IMR-90 (cell line): ENCODE results near the gene SPDEF. TPM values are rescaled to one million over a fixed set of nuclear protein-coding genes. Genes with fewer than 3 reads are reported as not detected.

Experiments used
- ATAC-seq: fragments of 200-7000 bp; cut with Tn5 transposase; 2 replicates; pipeline ENCODE4 v1.9.1; 2020; ENCODE audit warnings: low read depth, mild to moderate bottlenecking, moderate library complexity
- BruUV-seq: library from RNA; stranded (reverse); fragments of 400-500 nt; replicated peaks from 2 replicates; lab custom pipeline; 2021; lab: Mats Ljungman, UMichigan
- CTCF ChIA-PET: fragments of 300-600 bp; formaldehyde crosslinking; extraction: SDS; loops from one replicate; lab custom pipeline; 2021; ENCODE audit warnings: antibody characterized with exemption; lab: Yijun Ruan, JAX
- POLR2A ChIA-PET: fragments of 300-600 bp; sonication (Branson Sonifier 250); formaldehyde crosslinking; loops from one replicate; lab custom pipeline; 2022; ENCODE audit warnings: antibody characterized with exemption; ENCODE audit not compliant: unreplicated experiment; lab: Charles Lee
- DNase-seq: peaks from one replicate; pipeline ENCODE4 v3.0.0; 2013
- H2AFZ ChIP-seq: replicated peaks from 2 replicates; pipeline ENCODE3; 2013; ENCODE audit warnings: low read length, mild to moderate bottlenecking; ENCODE audit not compliant: poor library complexity
- H2AK5ac ChIP-seq: 2 replicates; pipeline ENCODE4 v1.6.1; 2013; ENCODE audit warnings: low read depth, low read length, inconsistent platforms
- H2AK9ac ChIP-seq: replicated peaks from 2 replicates; pipeline ENCODE3; 2013; ENCODE audit warnings: mild to moderate bottlenecking, low read depth, low read length, moderate library complexity; ENCODE audit not compliant: poor library complexity
- H2BK120ac ChIP-seq: 2 replicates; pipeline ENCODE4 v1.6.1; 2013; ENCODE audit warnings: low read depth, low read length, inconsistent platforms
- H2BK15ac ChIP-seq: 3 replicates; pipeline ENCODE4 v1.6.1; 2013; ENCODE audit warnings: low read depth, low read length, inconsistent platforms
- H2BK20ac ChIP-seq: 2 replicates; pipeline ENCODE4 v1.6.1; 2013; ENCODE audit warnings: low read depth, mild to moderate bottlenecking, inconsistent platforms, low read length, moderate library complexity
- H2BK5ac ChIP-seq: 2 replicates; pipeline ENCODE4 v1.6.1; 2013; ENCODE audit warnings: mild to moderate bottlenecking, low read depth, low read length, inconsistent platforms; ENCODE audit not compliant: poor library complexity, severe bottlenecking
- H3K14ac ChIP-seq: replicated peaks from 2 replicates; pipeline ENCODE4 v1.6.1; 2013; ENCODE audit warnings: low read depth, low read length, inconsistent platforms
- H3K18ac ChIP-seq: 2 replicates; pipeline ENCODE4 v1.6.1; 2013; ENCODE audit warnings: low read depth, low read length, control low read depth
- H3K23ac ChIP-seq: 2 replicates; pipeline ENCODE4 v1.6.1; 2013; ENCODE audit warnings: low read depth, low read length, inconsistent platforms
- H3K27ac ChIP-seq: 2 replicates; pipeline ENCODE4 v1.5.1; 2013; ENCODE audit warnings: mild to moderate bottlenecking, control low read depth, low read length; ENCODE audit not compliant: insufficient read depth
- H3K27me3 ChIP-seq: 2 replicates; pipeline ENCODE4 v1.6.1; 2013; ENCODE audit warnings: low read length; ENCODE audit not compliant: control insufficient read depth, insufficient read depth
- H3K36me3 ChIP-seq: 2 replicates; pipeline ENCODE4 v1.6.1; 2013; ENCODE audit warnings: low read length, mixed read lengths; ENCODE audit not compliant: control insufficient read depth, insufficient read depth
- H3K4ac ChIP-seq: 2 replicates; pipeline ENCODE4 v1.6.1; 2013; ENCODE audit warnings: low read depth, low read length, inconsistent platforms
- H3K4me1 ChIP-seq: 2 replicates; pipeline ENCODE4 v1.6.1; 2013; ENCODE audit warnings: low read length, mixed read lengths; ENCODE audit not compliant: control insufficient read depth, insufficient read depth
- H3K4me2 ChIP-seq: 2 replicates; pipeline ENCODE4 v1.6.1; 2013; ENCODE audit warnings: low read depth, mild to moderate bottlenecking, control low read depth, low read length, moderate library complexity
- H3K4me3 ChIP-seq: 2 replicates; pipeline ENCODE4 v1.5.1; 2013; ENCODE audit warnings: low read depth, mild to moderate bottlenecking, control low read depth, low read length, moderate library complexity; ENCODE audit not compliant: insufficient read depth
- H3K56ac ChIP-seq: 2 replicates; pipeline ENCODE4 v1.6.1; 2013; ENCODE audit warnings: low read length, inconsistent platforms; ENCODE audit not compliant: insufficient read depth; ENCODE audit errors: extremely low read depth
- H3K79me1 ChIP-seq, 2 experiments: 2 replicates each; pipeline ENCODE4 v1.6.1; 2013; ENCODE audit warnings: low read length in 2 of 2, inconsistent platforms in 1 of 2, low read depth in 1 of 2
- H3K9ac ChIP-seq: 2 replicates; pipeline ENCODE4 v1.6.1; 2013; ENCODE audit warnings: low read depth, low read length, control low read depth
- H3K9me1 ChIP-seq: 2 replicates; pipeline ENCODE4 v1.6.1; 2013; ENCODE audit warnings: low read length, inconsistent platforms; ENCODE audit not compliant: insufficient read depth
- H3K9me3 ChIP-seq: 2 replicates; pipeline ENCODE4 v1.6.1; 2013; ENCODE audit warnings: low read length; ENCODE audit not compliant: control insufficient read depth, insufficient read depth
- H4K20me1 ChIP-seq: 2 replicates; pipeline ENCODE4 v1.6.1; 2013; ENCODE audit warnings: low read length, inconsistent platforms; ENCODE audit not compliant: insufficient read depth
- H4K5ac ChIP-seq: 2 replicates; pipeline ENCODE4 v1.6.1; 2013; ENCODE audit warnings: mild to moderate bottlenecking, low read depth, low read length, control low read depth
- H4K8ac ChIP-seq, 2 experiments: 2 replicates each; pipeline ENCODE4 v1.6.1; 2013; ENCODE audit warnings: low read depth in 2 of 2, low read length in 2 of 2, control low read depth in 1 of 2, inconsistent platforms in 1 of 2
- H4K91ac ChIP-seq: 2 replicates; pipeline ENCODE4 v1.6.1; 2013; ENCODE audit warnings: low read depth, low read length, inconsistent platforms; ENCODE audit not compliant: insufficient read depth
- BHLHE40 ChIP-seq: fragments of 150-350 bp; IDR thresholded peaks from 2 replicates; pipeline ENCODE4 v1.6.1; 2016; ENCODE audit warnings: mild to moderate bottlenecking, low read depth, low read length
- CEBPB ChIP-seq: IDR thresholded peaks from 2 replicates; pipeline ENCODE4 v1.6.1; 2012; ENCODE audit warnings: low read depth, low read length, improper control_type of control experiment
- CHD1 ChIP-seq: IDR thresholded peaks from 2 replicates; pipeline ENCODE4 v1.6.1; 2012; ENCODE audit warnings: low read depth, low read length, improper control_type of control experiment
- CTCF ChIP-seq: conservative IDR thresholded peaks from 2 replicates; pipeline ENCODE4 v1.5.1; 2012; ENCODE audit warnings: mild to moderate bottlenecking, low read depth, low read length, improper control_type of control experiment
- ELK1 ChIP-seq: fragments of 150-350 bp; IDR thresholded peaks from 2 replicates; pipeline ENCODE4 v1.6.1; 2016; ENCODE audit warnings: low read depth, mild to moderate bottlenecking, low read length, moderate library complexity, borderline replicate concordance
- FOS ChIP-seq: fragments of 150-350 bp; IDR thresholded peaks from 2 replicates; pipeline ENCODE4 v1.6.1; 2016; ENCODE audit warnings: low read depth, low read length
- MAFK ChIP-seq: IDR thresholded peaks from 2 replicates; pipeline ENCODE4 v1.6.1; 2012; ENCODE audit warnings: low read depth, low read length, improper control_type of control experiment
- MAZ ChIP-seq: IDR thresholded peaks from 2 replicates; pipeline ENCODE4 v1.6.1; 2012; ENCODE audit warnings: low read depth, mild to moderate bottlenecking, low read length, improper control_type of control experiment, moderate library complexity, borderline replicate concordance
- MXI1 ChIP-seq: IDR thresholded peaks from 2 replicates; pipeline ENCODE4 v1.6.1; 2012; ENCODE audit warnings: low read depth, mild to moderate bottlenecking, low read length, moderate library complexity, borderline replicate concordance
- NFE2L2 ChIP-seq: fragments of 150-350 bp; IDR thresholded peaks from 2 replicates; pipeline ENCODE4 v1.6.1; 2016; ENCODE audit warnings: low read depth, mild to moderate bottlenecking, low read length
- POLR2A ChIP-seq: IDR thresholded peaks from 2 replicates; pipeline ENCODE4 v1.6.1; 2012; ENCODE audit warnings: mild to moderate bottlenecking, low read depth, low read length
- RAD21 ChIP-seq: IDR thresholded peaks from 2 replicates; pipeline ENCODE4 v1.6.1; 2012; ENCODE audit warnings: low read length, improper control_type of control experiment
- RCOR1 ChIP-seq: IDR thresholded peaks from 2 replicates; pipeline ENCODE4 v1.6.1; 2012; ENCODE audit warnings: mild to moderate bottlenecking, low read length, improper control_type of control experiment; ENCODE audit not compliant: insufficient replicate concordance
- RFX5 ChIP-seq: IDR thresholded peaks from 2 replicates; pipeline ENCODE4 v1.8.0; 2012; ENCODE audit warnings: low read depth, mild to moderate bottlenecking, low read length, moderate library complexity
- SMC3 ChIP-seq: fragments of 150-350 bp; IDR thresholded peaks from 2 replicates; pipeline ENCODE4 v1.6.1; 2016; ENCODE audit warnings: low read depth, mild to moderate bottlenecking, antibody characterized with exemption, low read length, moderate library complexity
- USF2 ChIP-seq: fragments of 150-350 bp; IDR thresholded peaks from 2 replicates; pipeline ENCODE4 v1.6.1; 2017; ENCODE audit warnings: mild to moderate bottlenecking, antibody characterized with exemption, low read length, low read depth
- WGBS, 2 experiments: methylation state at CpG; one replicate each; pipeline versions ENCODE4 v1.1.5 to v1.1.7; 2013; ENCODE audit warnings: missing lambda C conversion rate in 2 of 2; ENCODE audit not compliant: insufficient read length in 1 of 2; ENCODE audit errors: extremely low coverage in 2 of 2; 5-methylcytosine and 5-hydroxymethylcytosine counted together
- dilution Hi-C: fragments of 300-500 bp; cut with HindIII; formaldehyde crosslinking; loops from one replicate; pipeline ENCODE4 v1.14.3; 2018; ENCODE audit warnings: low sequenced_read_pairs; ENCODE audit not compliant: unreplicated experiment
- in situ Hi-C: fragments of 300-500 bp; cut with MboI; formaldehyde crosslinking; loops from 3 replicates; pipeline ENCODE4 v1.14.3; 2019; ENCODE audit warnings: low sequenced_read_pairs, inconsistent platforms, mixed read lengths
- intact Hi-C: fragments of 100-400 bp; cut with micrococcal nuclease; formaldehyde crosslinking; loops from 2 replicates; pipeline ENCODE4 v1.10.0; 2022
- polyA plus RNA-seq, 3 experiments: library from polyadenylated mRNA; depleted of rRNA; stranded (reverse); fragments of >200 nt; gene quantifications; 2 replicates each; pipeline ENCODE4 v1.2.3, GENCODE V29; 2012; ENCODE audit warnings: low replicate concordance in 1 of 3
- total RNA-seq: library from RNA; depleted of rRNA; stranded (reverse); fragments of >200 nt; gene quantifications from 2 replicates; pipeline ENCODE4 v1.2.3, GENCODE V29; 2012

Gene SPDEF
- total and polyA plus RNA-seq, 2 of the 4 experiments (the other 2 are of a cell fraction): 0.05 TPM; not detected in 1

GRCh38 chr6:34589140-34589539 is 33.0 kb upstream of the SPDEF start:
- H2BK120ac ChIP-seq: no peak overlapping the region
- no peak overlapping the region for H3K18ac ChIP-seq
- peaks cover 14% of the 10 kb centered on the region for H3K36me3 ChIP-seq
- no peaks in the 10 kb centered on the region for H3K9me3 ChIP-seq
- no peak overlapping the region for H4K8ac ChIP-seq
- H4K20me1 ChIP-seq: peaks cover 61% of the 10 kb centered on the region
- dilution Hi-C loops: no loop called here
- POLR2A ChIA-PET: no interaction called here
- H2AFZ ChIP-seq: no peak overlapping the region
- no peak overlapping the region for H3K14ac ChIP-seq
- ATAC-seq (no peak), DNase-seq (no peak)
- H3K56ac ChIP-seq: no peak overlapping the region
- H2BK15ac ChIP-seq: no peak overlapping the region
- H3K23ac ChIP-seq: no peak overlapping the region
- H2BK5ac ChIP-seq: no peak overlapping the region
- no peak overlapping the region for H2AK5ac ChIP-seq
- no peak overlapping the region for H3K9ac ChIP-seq
- no peak overlapping the region for H3K27ac ChIP-seq
- no peak overlapping the region for H2BK20ac ChIP-seq
- no TSS peak for BruUV-seq
- no peak overlapping the region for H3K4me2 ChIP-seq
- CTCF ChIA-PET: interaction anchor here (1.0 kb wide), 1 partner anchor 12 kb away, joined by 3 read pairs; no protein-coding TSS in a partner anchor
- peaks cover 28 to 86% of the 10 kb centered on the region in 2 experiments for H3K79me1 ChIP-seq
- no peak for TF ChIP-seq BHLHE40
- no peak for TF ChIP-seq RFX5
- TF ChIP-seq USF2: no peak
- TF ChIP-seq RAD21: no peak
- TF ChIP-seq CEBPB: no peak
- TF ChIP-seq ELK1: no peak
- no peak for TF ChIP-seq CHD1
- TF ChIP-seq MAZ: no peak
- no peak for TF ChIP-seq MAFK
- no peak for TF ChIP-seq POLR2A
- no peak for TF ChIP-seq SMC3
- no peak for TF ChIP-seq RCOR1
- TF ChIP-seq MXI1: no peak
- no peak for TF ChIP-seq FOS
- no peak for TF ChIP-seq NFE2L2
- TF ChIP-seq CTCF: no peak
- no peak overlapping the region for H3K4ac ChIP-seq
- intact Hi-C loops: no loop called here
- H3K27me3 ChIP-seq: no peaks in the 10 kb centered on the region
- WGBS, 2 experiments: no CpG with 5 or more reads among the region's 2 CpGs
- in situ Hi-C loops: no loop called here
- H4K91ac ChIP-seq: no peak overlapping the region
- H3K4me3 ChIP-seq: no peak overlapping the region
- H4K5ac ChIP-seq: no peak overlapping the region
- H3K4me1 ChIP-seq: peaks cover 9% of the 10 kb centered on the region; the same call in 1 of the 2 replicates
- H2AK9ac ChIP-seq: no peak overlapping the region
- peaks cover 21% of the 10 kb centered on the region for H3K9me1 ChIP-seq
